ENCODE data around the gene APBB2. TPM values are rescaled to one million over a fixed set of nuclear protein-coding genes. Genes with fewer than 3 reads are reported as not detected.

Gene APBB2
- total and polyA plus RNA-seq, 8 donors: 4.7 to 55.4 (median 23.1) TPM

DNA sequence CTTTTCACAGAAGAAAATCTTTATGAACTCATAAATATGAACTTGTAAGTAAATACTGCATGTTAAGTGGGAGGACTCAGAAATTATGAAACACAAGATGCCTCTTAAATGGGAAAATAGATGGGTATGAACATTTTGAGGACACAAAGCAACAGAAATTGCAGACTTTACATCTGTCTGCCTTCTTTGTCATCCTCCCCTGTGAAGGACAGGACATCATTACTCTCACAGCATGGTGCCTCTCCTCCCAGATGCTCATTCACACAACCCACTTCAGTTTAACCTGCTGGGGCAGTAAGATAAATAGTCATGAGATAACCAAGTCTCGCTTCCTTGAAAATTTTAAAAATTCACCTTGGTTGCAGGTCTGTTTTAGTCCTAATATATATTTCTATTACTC is 144.5 kb downstream of the APBB2 start:
- no peak overlapping the region for H3K4me3 ChIP-seq
- H3K36me3 ChIP-seq: no peaks in the 10 kb centered on the region
- peaks cover 7 to 36% (median 23%) of the 10 kb centered on the region in 4 donors for H3K4me1 ChIP-seq
- DNase-seq: no peak
- WGBS, 5 donors: 87 to 95% (median 93%) methylated on average over 1 of the region's 1 CpG
- no peaks in the 10 kb centered on the region for H3K9me3 ChIP-seq
- peak overlapping the region in 1 of 5 donors; percentile 54 for H3K27ac ChIP-seq
- TF ChIP-seq POLR2AphosphoS5 (IDR thresholded peaks at IDR 0.05): no peak
- no peak for TF ChIP-seq POLR2A (IDR thresholded peaks at IDR 0.05)
- no peak for TF ChIP-seq EP300 (IDR thresholded peaks at IDR 0.05)
- TF ChIP-seq CTCF (IDR thresholded peaks at IDR 0.05): no peak
- H3K27me3 ChIP-seq: no peaks in the 10 kb centered on the region
- intact Hi-C loops (cut with DNase I; ENCODE audit: low total_unique reads): no loop called here

GRCh38 chr4:41069257-41069656 is 145.1 kb downstream of the APBB2 start:
- Histone ChIP-seq H3K27me3 (no peaks in the 10 kb centered on the region), H3K4me3 (no peak overlapping the region), H3K9me3 (no peaks in the 10 kb centered on the region), H3K27ac (peak overlapping the region in 1 of 5 donors; percentile 54), H3K4me1 (peaks cover 7 to 41% (median 23%) of the 10 kb centered on the region in 4 donors), H3K36me3 (no peaks in the 10 kb centered on the region)
- intact Hi-C loops (cut with DNase I; ENCODE audit: low total_unique reads): no loop called here
- no peak for TF ChIP-seq CTCF (IDR thresholded peaks at IDR 0.05)
- 55 to 72% (median 65%) methylated on average over 5 of the region's 5 CpGs for WGBS, 5 donors
- peak in 1 of 2 donors; percentile 54 for DNase-seq

DNA sequence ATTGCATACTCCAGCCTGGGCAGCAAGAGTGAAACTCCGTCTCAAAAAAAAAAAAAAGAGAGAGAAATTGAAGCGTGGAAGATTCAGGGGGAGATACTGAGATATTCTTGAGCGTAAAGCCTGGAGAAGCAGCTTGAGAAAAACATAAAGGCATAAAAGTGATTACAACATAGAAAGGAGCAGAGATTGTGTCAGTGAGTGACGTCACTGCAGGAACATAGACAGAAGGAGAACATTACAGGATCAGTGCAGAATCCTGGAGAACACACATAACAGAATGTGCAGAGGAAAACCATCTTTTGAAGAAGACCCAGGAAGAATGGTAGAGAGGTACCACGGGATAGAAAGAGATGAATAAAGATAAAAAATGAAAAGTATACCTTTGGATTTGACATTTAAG is 147.0 kb downstream of the APBB2 start:
- no peaks in the 10 kb centered on the region for H3K27me3 ChIP-seq
- peaks cover 7 to 33% (median 22%) of the 10 kb centered on the region in 4 donors for H3K4me1 ChIP-seq
- WGBS, 5 donors: 89 to 92% (median 92%) methylated on average over 5 of the region's 5 CpGs
- no peak overlapping the region for H3K4me3 ChIP-seq
- H3K36me3 ChIP-seq: no peaks in the 10 kb centered on the region
- H3K27ac ChIP-seq: no peak overlapping the region
- DNase-seq: no peak
- intact Hi-C loops (cut with DNase I; ENCODE audit: low total_unique reads): no loop called here
- H3K9me3 ChIP-seq: no peaks in the 10 kb centered on the region
- no peak for TF ChIP-seq CTCF (IDR thresholded peaks at IDR 0.05)
- no peak for TF ChIP-seq POLR2A (IDR thresholded peaks at IDR 0.05)
- TF ChIP-seq EP300 (IDR thresholded peaks at IDR 0.05): no peak

GRCh38 chr4:41066049-41066448 is 148.3 kb downstream of the APBB2 start:
- H3K4me3 ChIP-seq: no peak overlapping the region
- H3K27me3 ChIP-seq: no peaks in the 10 kb centered on the region
- intact Hi-C loops (cut with DNase I; ENCODE audit: low total_unique reads): no loop called here
- no peaks in the 10 kb centered on the region for H3K9me3 ChIP-seq
- no peak for DNase-seq
- TF ChIP-seq POLR2A (IDR thresholded peaks at IDR 0.05): no peak
- no peak for TF ChIP-seq POLR2AphosphoS5 (IDR thresholded peaks at IDR 0.05)
- no peak for TF ChIP-seq EP300 (IDR thresholded peaks at IDR 0.05)
- no peak for TF ChIP-seq CTCF (IDR thresholded peaks at IDR 0.05)
- H3K4me1 ChIP-seq: peaks cover 0 to 40% (median 19%) of the 10 kb centered on the region in 4 donors
- H3K36me3 ChIP-seq: no peaks in the 10 kb centered on the region
- H3K27ac ChIP-seq: no peak overlapping the region
- 85 to 94% (median 90%) methylated on average over 4 of the region's 4 CpGs for WGBS, 5 donors
